Right lung (tissue), 10 donors: ENCODE measurements around the gene NEU3. TPM values are rescaled to one million over a fixed set of nuclear protein-coding genes. Genes with fewer than 3 reads are reported as not detected.
"Not testable (repeated sequence)": the region's sequence is repeated elsewhere in the genome, so short reads cannot be mapped to it uniquely, and the experiment has no call there.

Source experiments
- DNase-seq, 2 donors: peaks; one replicate each; pipeline ENCODE4 v3.0.0-alpha.2; 2013
- long read RNA-seq, 8 donors: transcript quantifications; one replicate each; lab custom pipeline, GENCODE V29; 2026
- polyA plus RNA-seq, 5 donors: library from polyadenylated mRNA; unstranded; fragments of 120-200 nt; gene quantifications; one replicate each; pipeline versions ENCODE4 v1.2.1 to v1.2.3, GENCODE V29; 2013; ENCODE audit warnings: inconsistent platforms in 1 of 5, low replicate concordance in 1 of 5; ENCODE audit not compliant: insufficient read length in 5 of 5, insufficient read depth in 1 of 5

The NEU3 gene
- polyA plus RNA-seq = 10 to 100 TPM; 11.6 to 16.1 (median 14.3) TPM
- long read RNA-seq, donor 1, full-length matches to known transcripts = 4 of 4 reads
- long read RNA-seq, donor 1, partial matches to known transcripts = 0 of 4 reads
- long read RNA-seq, donor 1, other reads (novel, unspliced or antisense) = 0 of 4 reads
- long read RNA-seq, donor 2 = 0 reads
- long read RNA-seq, donor 3, partial matches to known transcripts = 0 of 1 reads
- long read RNA-seq, donor 3, other reads (novel, unspliced or antisense) = 0 of 1 reads
- long read RNA-seq, donor 4, partial matches to known transcripts = 0 of 3 reads
- long read RNA-seq, donor 4, other reads (novel, unspliced or antisense) = 0 of 3 reads
- long read RNA-seq, donor 5 = 0 reads
- long read RNA-seq, donor 6, full-length matches to known transcripts = 4 of 4 reads
- long read RNA-seq, donor 6, partial matches to known transcripts = 0 of 4 reads
- long read RNA-seq, donor 6, other reads (novel, unspliced or antisense) = 0 of 4 reads
- long read RNA-seq, donor 7, full-length matches to known transcripts = 2 of 2 reads
- long read RNA-seq, donor 7, partial matches to known transcripts = 0 of 2 reads
- long read RNA-seq, donor 7, other reads (novel, unspliced or antisense) = 0 of 2 reads
- long read RNA-seq, donor 8 = 0 reads

- peak; percentile 60 to 68 for DNase-seq
These were observed at the start of gene NEU3 for GRCh38 chr11:74988541-74989259. NEU3 (plus strand) TSS chr11:74988933; CDS start chr11:74989061, 128 bp downstream.

GRCh38 chr11:74941492-74941891 lies 47.2 kb upstream of the NEU3 start:
- no peak for DNase-seq

GRCh38 chr11:74942073-74942759 lies 46.5 kb upstream of the NEU3 start:
- no peak for DNase-seq

GRCh38 chr11:74948546-74948897 lies 40.2 kb upstream of the NEU3 start:
- DNase-seq = no peak

- peak; percentile 94 to 96 for DNase-seq
These were observed 39.6 kb upstream of the NEU3 start, which contains the start of the genes SPCS2 and XRRA1 for GRCh38 chr11:74948898-74949752. SPCS2 (plus strand) TSS chr11:74949266; CDS start chr11:74949286, 20 bp downstream. XRRA1 (minus strand) TSS chr11:74949091; CDS start chr11:74940878, 8,213 bp downstream.

GRCh38 chr11:74949753-74950137 lies 39.0 kb upstream of the NEU3 start:
- DNase-seq = no peak

- no peak for DNase-seq
These were observed 38.3 kb upstream of the NEU3 start for GRCh38 chr11:74950374-74950969.

- DNase-seq = no peak
These were observed 37.5 kb upstream of the NEU3 start for GRCh38 chr11:74951226-74951625.

GRCh38 chr11:74952752-74953151 lies 36.0 kb upstream of the NEU3 start:
- DNase-seq = no peak

GRCh38 chr11:74953451-74953850 lies 35.3 kb upstream of the NEU3 start:
- DNase-seq = no peak

- DNase-seq = no peak
These were observed 34.5 kb upstream of the NEU3 start for GRCh38 chr11:74954199-74954598.

- no peak for DNase-seq
These were observed 32.2 kb upstream of the NEU3 start for GRCh38 chr11:74956397-74957015.

GRCh38 chr11:74957937-74958629 lies 30.6 kb upstream of the NEU3 start:
- DNase-seq = no peak

- DNase-seq = not testable (repeated sequence)
These were observed 28.6 kb upstream of the NEU3 start for GRCh38 chr11:74960128-74960527.

- no peak for DNase-seq
These were observed 22.1 kb upstream of the NEU3 start for GRCh38 chr11:74966651-74967050.

- DNase-seq = no peak
These were observed 17.8 kb upstream of the NEU3 start for GRCh38 chr11:74970852-74971395.

GRCh38 chr11:74971424-74971823 lies 17.3 kb upstream of the NEU3 start:
- no peak for DNase-seq

- DNase-seq = no peak
These were observed 10.7 kb upstream of the NEU3 start for GRCh38 chr11:74978041-74978440.

- DNase-seq = no peak
These were observed 8.1 kb upstream of the NEU3 start for GRCh38 chr11:74980634-74981033.
